ENCODE data around the gene VAV3. TPM values are rescaled to one million over a fixed set of nuclear protein-coding genes. Genes with fewer than 3 reads are reported as not detected.

VAV3 gene
- total RNA-seq, 2 experiments from 2014 or later, result 2.3 to 8.3 TPM

DNA sequence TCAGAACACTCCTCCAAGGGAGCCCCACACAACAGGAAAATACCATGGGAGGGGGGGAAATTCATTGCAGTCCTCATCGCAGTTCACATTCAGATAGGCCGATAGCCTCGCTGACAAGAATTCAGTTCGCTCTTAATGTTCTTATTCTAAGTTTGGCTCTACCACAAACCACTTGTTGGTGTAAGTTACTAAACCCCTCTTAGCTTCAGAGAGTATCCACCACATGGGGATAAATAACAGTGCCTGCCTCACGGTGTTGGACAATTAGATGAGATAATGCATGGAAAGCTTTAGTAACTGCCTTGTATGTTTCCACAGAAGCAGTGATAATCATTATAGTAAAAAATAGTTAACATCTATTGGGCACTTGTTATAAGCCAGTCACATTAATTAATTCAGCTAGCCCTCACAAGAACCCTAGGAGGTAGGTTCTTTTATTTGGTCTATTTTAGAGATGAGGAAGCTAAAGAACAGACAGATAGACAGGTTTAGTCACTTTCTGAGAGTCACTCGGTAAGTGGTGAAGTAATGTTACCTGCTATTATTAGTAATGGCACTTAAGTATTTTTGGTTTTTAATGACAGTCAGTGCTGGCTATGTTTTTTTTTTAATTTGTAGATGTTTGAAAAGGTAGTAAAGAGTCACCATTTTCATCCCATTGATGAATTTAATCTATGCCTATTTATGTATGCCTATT, 10.1 kb downstream of the VAV3 start:
- POLR2A ChIA-PET, result interaction anchor here (0.7 to 1.1 kb wide), 3 partner anchors 9 to 21 kb away, joined by 3 to 4 read pairs (median 4); no protein-coding TSS in a partner anchor
- no TSS peak for BruUV-seq (replicated peaks)
- intact Hi-C loops (cut with micrococcal nuclease; ENCODE audit: unreplicated experiment), result no loop called here
- H4K20me1 ChIP-seq (ENCODE audit: insufficient read depth, low read length), result no peaks in the 10 kb centered on the region
- no peak for DNase-seq (ENCODE audit: low spot score)
- CTCF ChIA-PET (ENCODE audit: unreplicated experiment), result interaction anchor here (1.2 kb wide), 1 partner anchor 9 kb away, joined by 3 read pairs; no protein-coding TSS in a partner anchor
- H3K79me2 ChIP-seq (ENCODE audit: insufficient read depth, low read depth, low read length), result no peaks in the 10 kb centered on the region
- peaks cover 15% of the 10 kb centered on the region for H3K4me1 ChIP-seq (ENCODE audit: insufficient read depth, low read length, poor library complexity, severe bottlenecking)
- H2AFZ ChIP-seq (ENCODE audit: low read length), result no peak overlapping the region
- no peaks in the 10 kb centered on the region for H3K36me3 ChIP-seq (ENCODE audit: insufficient read depth, low read length)
- no peak for TF ChIP-seq EZH2phosphoT487 (IDR thresholded peaks at IDR 0.05; ENCODE audit: borderline replicate concordance, low read depth, low read length)
- TF ChIP-seq CTCF (conservative IDR thresholded peaks at IDR 0.05; ENCODE audit: low read length), result no peak
- H3K4me2 ChIP-seq (ENCODE audit: low read length), result no peak overlapping the region
- H3K27ac ChIP-seq (ENCODE audit: low read depth, low read length, poor library complexity, severe bottlenecking), result no peak overlapping the region
- H3K4me3 ChIP-seq (ENCODE audit: low read depth, low read length, poor library complexity, severe bottlenecking), result no peak overlapping the region
- H3K9me2 ChIP-seq (ENCODE audit: insufficient read depth, low read length), result no peaks in the 10 kb centered on the region
- H3K9me3 ChIP-seq (ENCODE audit: low read length), result no peaks in the 10 kb centered on the region

- TF ChIP-seq EZH2phosphoT487 (IDR thresholded peaks at IDR 0.05; ENCODE audit: borderline replicate concordance, low read depth, low read length) (no peak), CTCF (conservative IDR thresholded peaks at IDR 0.05; ENCODE audit: low read length) (no peak)
- Histone ChIP-seq H3K4me2 (ENCODE audit: low read length) (no peak overlapping the region), H3K27ac (ENCODE audit: low read depth, low read length, poor library complexity, severe bottlenecking) (no peak overlapping the region), H3K79me2 (ENCODE audit: insufficient read depth, low read depth, low read length) (no peaks in the 10 kb centered on the region), H3K9me2 (ENCODE audit: insufficient read depth, low read length) (no peaks in the 10 kb centered on the region), H2AFZ (ENCODE audit: low read length) (no peak overlapping the region), H3K4me3 (ENCODE audit: low read depth, low read length, poor library complexity, severe bottlenecking) (no peak overlapping the region), H3K4me1 (ENCODE audit: insufficient read depth, low read length, poor library complexity, severe bottlenecking) (peaks cover 15% of the 10 kb centered on the region), H4K20me1 (ENCODE audit: insufficient read depth, low read length) (no peaks in the 10 kb centered on the region), H3K9me3 (ENCODE audit: low read length) (no peaks in the 10 kb centered on the region), H3K36me3 (ENCODE audit: insufficient read depth, low read length) (no peaks in the 10 kb centered on the region)
- intact Hi-C loops (cut with micrococcal nuclease; ENCODE audit: unreplicated experiment), result no loop called here
- ChIA-PET POLR2A (interaction anchor here (0.7 to 1.1 kb wide), 6 partner anchors 10 to 102 kb away, joined by 3 to 4 read pairs (median 4); no protein-coding TSS in a partner anchor), CTCF (ENCODE audit: unreplicated experiment) (no interaction called here)
- no peak for DNase-seq (ENCODE audit: low spot score)
- BruUV-seq (replicated peaks), result no TSS peak
Observed at GRCh38 chr1:107954126-107954525, 10.9 kb downstream of the VAV3 start.

GRCh38 chr1:107953556-107953955, 11.4 kb downstream of the VAV3 start:
- no peaks in the 10 kb centered on the region for H4K20me1 ChIP-seq (ENCODE audit: insufficient read depth, low read length)
- no peaks in the 10 kb centered on the region for H3K9me2 ChIP-seq (ENCODE audit: insufficient read depth, low read length)
- ChIA-PET POLR2A (interaction anchor here (0.7 kb wide), 1 partner anchor 24 kb away, joined by 4 read pairs; no protein-coding TSS in a partner anchor), CTCF (ENCODE audit: unreplicated experiment) (no interaction called here)
- H3K4me1 ChIP-seq (ENCODE audit: insufficient read depth, low read length, poor library complexity, severe bottlenecking), result peaks cover 15% of the 10 kb centered on the region
- H3K9me3 ChIP-seq (ENCODE audit: low read length), result no peaks in the 10 kb centered on the region
- H3K79me2 ChIP-seq (ENCODE audit: insufficient read depth, low read depth, low read length), result no peaks in the 10 kb centered on the region
- H3K4me3 ChIP-seq (ENCODE audit: low read depth, low read length, poor library complexity, severe bottlenecking), result no peak overlapping the region
- TF ChIP-seq EZH2phosphoT487 (IDR thresholded peaks at IDR 0.05; ENCODE audit: borderline replicate concordance, low read depth, low read length), result no peak
- TF ChIP-seq CTCF (conservative IDR thresholded peaks at IDR 0.05; ENCODE audit: low read length), result no peak
- H3K36me3 ChIP-seq (ENCODE audit: insufficient read depth, low read length), result no peaks in the 10 kb centered on the region
- no peak overlapping the region for H3K4me2 ChIP-seq (ENCODE audit: low read length)
- no peak for DNase-seq (ENCODE audit: low spot score)
- no TSS peak for BruUV-seq (replicated peaks)
- no peak overlapping the region for H2AFZ ChIP-seq (ENCODE audit: low read length)
- intact Hi-C loops (cut with micrococcal nuclease; ENCODE audit: unreplicated experiment), result no loop called here
- no peak overlapping the region for H3K27ac ChIP-seq (ENCODE audit: low read depth, low read length, poor library complexity, severe bottlenecking)

Data from OCI-LY7 (cell line).